HG03025 (cell line): ENCODE data around the gene VPS8.

Experiments
- ATAC-seq: cut with Tn5 transposase; IDR thresholded peaks from one replicate; pipeline ENCODE4 v1.9.1; 2021; ENCODE audit warnings: mild to moderate bottlenecking, moderate library complexity; ENCODE audit not compliant: unreplicated experiment, low FRiP score

VPS8 gene

DNA sequence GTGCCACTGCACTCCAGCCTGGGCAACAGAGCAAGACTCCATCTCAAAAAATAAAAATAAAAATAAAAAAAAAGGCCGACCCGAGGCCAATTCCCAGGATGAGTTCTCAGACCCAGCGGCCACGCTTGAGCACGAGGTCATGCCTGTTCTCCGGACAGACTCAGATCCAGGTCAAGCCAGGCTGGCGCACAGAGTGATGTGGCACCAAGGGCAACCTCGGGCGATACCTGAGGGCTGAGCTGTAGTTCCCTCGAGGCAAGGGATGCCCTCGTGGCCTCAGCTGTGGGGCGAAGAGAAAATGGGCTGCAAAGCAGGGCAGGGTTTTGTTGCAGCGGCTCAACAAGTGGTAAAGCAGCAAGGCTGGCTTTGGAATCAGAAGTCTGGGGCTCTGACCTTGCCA, 263.6 kb downstream of the VPS8 start:
- no peak for ATAC-seq

- ATAC-seq = no peak
These were observed 264.3 kb downstream of the VPS8 start for GRCh38 chr3:185076219-185076618.

GRCh38 chr3:185079625-185080024, 267.7 kb downstream of the VPS8 start:
- no peak for ATAC-seq

GRCh38 chr3:185081521-185081920, 269.6 kb downstream of the VPS8 start:
- no peak for ATAC-seq

DNA sequence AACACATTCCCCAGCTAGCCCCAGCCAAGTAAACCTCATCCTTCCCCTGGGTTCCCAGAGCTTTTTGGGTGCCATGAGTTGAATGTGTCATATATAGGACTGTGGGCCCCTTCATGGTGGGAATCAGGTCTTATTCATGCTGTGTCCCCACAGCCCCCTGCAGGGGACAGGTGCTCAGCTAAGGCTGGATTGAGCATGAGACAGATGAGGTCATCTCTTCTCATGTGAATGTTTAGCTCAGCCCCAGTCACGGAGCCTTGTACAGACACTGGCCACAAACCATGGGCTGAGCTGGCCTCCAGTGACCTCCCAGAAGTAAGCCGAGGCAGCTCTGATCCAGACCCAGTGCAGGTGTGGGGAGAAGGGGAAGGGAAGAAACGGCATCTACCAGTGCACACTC, 270.2 kb downstream of the VPS8 start:
- ATAC-seq = no peak

- no peak for ATAC-seq
These were observed 270.9 kb downstream of the VPS8 start for GRCh38 chr3:185082829-185083228.

DNA sequence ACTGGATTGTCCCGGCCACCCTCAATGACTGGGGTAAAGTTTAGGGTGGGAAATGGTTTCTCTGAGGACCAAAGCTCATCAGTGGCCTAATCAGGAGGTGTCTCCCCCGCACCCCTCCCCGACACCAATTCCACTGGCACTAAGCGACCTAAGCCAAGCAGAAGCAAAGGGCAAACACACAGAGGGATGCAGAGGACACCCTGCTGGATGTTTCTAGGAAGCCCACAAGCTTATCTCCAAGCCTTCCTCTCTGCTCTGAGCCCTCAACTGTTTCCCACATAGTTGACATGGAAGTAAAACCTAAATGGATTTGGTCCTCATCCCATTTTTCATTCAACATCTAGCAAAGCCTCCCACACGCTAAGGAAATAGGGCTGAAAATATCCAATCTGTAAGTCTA, 272.4 kb downstream of the VPS8 start:
- ATAC-seq = no peak

DNA sequence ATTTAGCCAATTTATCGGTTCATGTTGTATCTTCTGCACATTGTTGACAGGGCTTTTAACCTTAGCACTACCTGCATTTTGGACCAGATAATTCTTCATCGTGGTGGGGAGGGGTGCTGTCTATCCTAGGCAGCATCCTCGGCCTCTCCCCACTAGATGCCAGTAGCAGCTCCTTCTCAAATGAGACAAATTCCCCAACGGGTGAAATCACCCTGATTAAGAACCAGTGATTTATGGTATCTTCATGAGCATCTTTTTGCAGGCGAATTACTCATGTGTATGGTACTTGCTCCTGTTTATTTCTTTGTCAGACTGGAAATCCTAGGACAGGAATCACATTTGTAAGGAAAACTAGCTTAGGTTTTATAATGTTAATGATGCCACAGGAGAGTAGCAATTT, 272.9 kb downstream of the VPS8 start:
- ATAC-seq = no peak

- no peak for ATAC-seq
These were observed 275.5 kb downstream of the VPS8 start for GRCh38 chr3:185087419-185087818.

DNA sequence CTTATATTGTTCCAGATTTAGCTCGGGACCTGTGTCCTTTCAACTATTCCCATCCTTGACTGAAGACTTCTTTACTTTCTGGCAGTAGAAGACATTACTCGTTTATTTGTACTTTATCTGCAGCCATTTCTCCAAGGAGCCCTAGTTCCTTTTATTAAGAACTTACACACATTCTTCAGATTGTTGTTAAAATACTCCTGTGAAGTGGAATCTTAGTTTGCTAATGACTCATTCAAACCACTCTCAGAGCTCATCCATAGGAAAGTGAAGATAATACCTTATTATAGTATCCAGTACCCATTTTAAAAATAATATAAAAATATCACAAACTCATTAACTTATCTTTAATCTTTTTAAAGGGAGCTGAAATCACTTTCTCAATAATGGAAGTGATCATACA, 277.4 kb downstream of the VPS8 start:
- no peak for ATAC-seq

DNA sequence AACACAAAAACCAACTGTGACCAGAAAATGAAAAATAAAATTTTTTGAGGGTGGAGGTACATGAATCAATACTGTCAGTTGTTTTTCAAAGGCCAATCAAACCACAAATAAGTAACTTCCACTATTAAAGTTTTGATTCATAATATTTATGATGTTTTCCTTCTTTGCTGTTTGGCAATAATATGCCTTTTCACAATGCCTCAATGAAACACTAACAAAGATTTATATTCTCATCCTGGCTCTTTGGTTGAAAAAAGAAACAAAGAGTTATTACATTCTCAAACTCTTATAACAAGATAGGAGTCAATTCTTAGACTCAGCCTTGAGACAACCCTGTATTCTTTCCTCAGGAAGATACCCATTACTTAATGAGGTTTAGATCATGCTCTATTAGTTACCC, 277.8 kb downstream of the VPS8 start:
- ATAC-seq = no peak

GRCh38 chr3:185090811-185091210, 278.8 kb downstream of the VPS8 start:
- no peak for ATAC-seq

- no peak for ATAC-seq
These were observed 281.1 kb downstream of the VPS8 start for GRCh38 chr3:185093116-185093515.

GRCh38 chr3:185094697-185095096, 282.7 kb downstream of the VPS8 start:
- no peak for ATAC-seq
